DMS 273 treated with DMSO at 0.1 percent for 48 hours (cell line): ENCODE results near the gene CELSR2.
A peak's percentile ranks its signal among the peaks of the same experiment; 100 is the strongest.

Source experiments
- DNase-seq: peaks from one replicate; lab custom pipeline; 2025; lab: John Stamatoyannopoulos, UW

The CELSR2 gene

GRCh38 chr1:109231066-109231465 is 18.3 kb upstream of the CELSR2 start:
- no peak for DNase-seq

GRCh38 chr1:109235137-109235536 is 14.2 kb upstream of the CELSR2 start:
- DNase-seq = no peak

- DNase-seq = no peak
These were observed 11.8 kb upstream of the CELSR2 start for GRCh38 chr1:109237512-109237911.

- DNase-seq = no peak
These were observed 11.0 kb upstream of the CELSR2 start for GRCh38 chr1:109238382-109238781.

- no peak for DNase-seq
These were observed 10.3 kb upstream of the CELSR2 start for GRCh38 chr1:109239047-109239408.

- DNase-seq = peak; percentile 43
These were observed 9.8 kb upstream of the CELSR2 start for GRCh38 chr1:109239409-109240068.

GRCh38 chr1:109240158-109241152 is 8.9 kb upstream of the CELSR2 start:
- peak; percentile 59 for DNase-seq

- DNase-seq = peak; percentile 67
These were observed 8.0 kb upstream of the CELSR2 start for GRCh38 chr1:109241344-109241743.

- peak; percentile 87 for DNase-seq
These were observed 7.4 kb upstream of the CELSR2 start for GRCh38 chr1:109241841-109242345.

- DNase-seq = peak; percentile 79
These were observed 7.0 kb upstream of the CELSR2 start for GRCh38 chr1:109242387-109242786.

- DNase-seq = no peak
These were observed 6.1 kb upstream of the CELSR2 start for GRCh38 chr1:109243221-109243620.

- DNase-seq = peak; percentile 49
These were observed 5.3 kb upstream of the CELSR2 start for GRCh38 chr1:109243860-109244552.

- no peak for DNase-seq
These were observed 3.2 kb upstream of the CELSR2 start for GRCh38 chr1:109246141-109246551.

GRCh38 chr1:109247401-109248365 is 1.7 kb upstream of the CELSR2 start:
- no peak for DNase-seq

- no peak for DNase-seq
These were observed 919 bp upstream of the CELSR2 start for GRCh38 chr1:109248444-109248796.

GRCh38 chr1:109249654-109250401 is 489 bp downstream of the CELSR2 start:
- no peak for DNase-seq

- DNase-seq = no peak
These were observed 1.3 kb downstream of the CELSR2 start for GRCh38 chr1:109250454-109251276.

GRCh38 chr1:109251277-109252166 is 2.2 kb downstream of the CELSR2 start:
- no peak for DNase-seq
